OCI-LY7 (cell line): ENCODE data around the gene SP6.

Experiments
- CTCF ChIP-seq: fragments of 200-600 bp; sonication (generic); conservative IDR thresholded peaks from 2 replicates; pipeline ENCODE4 v1.5.1; 2014; ENCODE audit warnings: mild to moderate bottlenecking, antibody characterized with exemption, low read length, moderate library complexity, mixed read lengths
- EZH2phosphoT487 ChIP-seq: fragments of 200-600 bp; sonication (generic); IDR thresholded peaks from 2 replicates; pipeline ENCODE4 v1.6.1; 2018; ENCODE audit warnings: low read depth, borderline replicate concordance, mild to moderate bottlenecking, mixed run types, antibody characterized with exemption, low read length, moderate library complexity, mixed read lengths

- TF ChIP-seq EZH2phosphoT487 (no peak), CTCF (peak; percentile 80)
These were observed 29.3 kb downstream of the SP6 start, which contains the start of gene OSBPL7 for GRCh38 chr17:47821424-47822391.
